HepG2 (cell line): ENCODE measurements around the gene SLC13A3. TPM values are rescaled to one million over a fixed set of nuclear protein-coding genes. Genes with fewer than 3 reads are reported as not detected.

Source experiments
- ATM ChIP-seq: fragments of 450-650 bp; IDR thresholded peaks from 2 replicates; pipeline ENCODE4 v1.7.1; 2017; ENCODE audit warnings: mild to moderate bottlenecking, borderline replicate concordance
- EHMT2 ChIP-seq: fragments of 200-600 bp; sonication (generic); IDR thresholded peaks from 2 replicates; pipeline ENCODE4 v1.7.0; 2017; ENCODE audit warnings: antibody characterized with exemption, low read depth, low read length, borderline replicate concordance
- GTF3A ChIP-seq: sonication (generic); formaldehyde crosslinking; conservative IDR thresholded peaks from 2 replicates; pipeline ENCODE4 v1.4.0; 2020; ENCODE audit warnings: mild to moderate bottlenecking, missing genetic modification reagents
- HMGXB4 ChIP-seq, 2 experiments: sonication (generic) in 1 of 2; formaldehyde crosslinking in 1 of 2; IDR thresholded peaks; 2 replicates each; pipeline versions ENCODE4 v1.4.0 to v1.6.1; 2018 to 2020; ENCODE audit warnings: missing genetic modification reagents in 2 of 2, borderline replicate concordance in 1 of 2, low read depth in 1 of 2, mild to moderate bottlenecking in 1 of 2, missing biosample characterization in 1 of 2
- KDM2A ChIP-seq: sonication (generic); formaldehyde crosslinking; IDR thresholded peaks from 2 replicates; pipeline ENCODE4 v1.4.0; 2020; ENCODE audit warnings: low read depth, missing genetic modification reagents, borderline replicate concordance
- KIAA2018 ChIP-seq: sonication (generic); formaldehyde crosslinking; IDR thresholded peaks from 2 replicates; pipeline ENCODE4 v1.5.0; 2020; ENCODE audit warnings: mild to moderate bottlenecking, missing genetic modification reagents, borderline replicate concordance
- MNT ChIP-seq: fragments of 450-650 bp; IDR thresholded peaks from 2 replicates; pipeline ENCODE4 v1.6.1; 2016
- SP1 ChIP-seq, 2 experiments: fragments of 450-650 bp in 1 of 2; sonication (generic) in 1 of 2; formaldehyde crosslinking in 1 of 2; IDR thresholded peaks; 2 replicates each; pipeline versions ENCODE4 v1.4.0 to v1.6.1; 2016 to 2020; ENCODE audit warnings: missing genetic modification reagents in 1 of 2
- ZNF383 ChIP-seq: sonication (generic); formaldehyde crosslinking; IDR thresholded peaks from 2 replicates; pipeline ENCODE4 v1.4.0; 2020; ENCODE audit warnings: missing genetic modification reagents, mild to moderate bottlenecking, borderline replicate concordance
- polyA plus RNA-seq, 8 experiments: library from polyadenylated mRNA; depleted of rRNA in 3 of 8; stranded (reverse) in 7 of 8; unstranded in 1 of 8; fragments of >200 nt; fragmentation: Illumina TruSeq in 4 of 8; extraction: Trizol in 4 of 8; gene quantifications; 2 replicates each; pipeline versions ENCODE4 v1.2.1 to v1.2.3, GENCODE V29; 2011 to 2016; ENCODE audit warnings: low read depth in 4 of 8, missing spikeins in 1 of 8, mixed read lengths in 1 of 8; ENCODE audit not compliant: insufficient read depth in 1 of 8
- total RNA-seq, 5 experiments: library from RNA; depleted of rRNA; stranded (reverse); fragments of >200 nt; fragmentation: Illumina TruSeq; extraction: Trizol; gene quantifications; 2 replicates each; pipeline ENCODE4 v1.2.3, GENCODE V29; 2016; ENCODE audit warnings: low read depth in 1 of 5

The SLC13A3 gene
- total and polyA plus RNA-seq, 2 of the 13 experiments (the other 11 are each of a cell fraction or from before 2014, with no cell fraction given): 66.5 to 76.0 TPM

- TF ChIP-seq MNT: no peak
- TF ChIP-seq KDM2A (CRISPR knock-in tag): peak; percentile 32; the same call in 1 of the 2 replicates
- peak; percentile 53 to 81; a peak in 3 of 4 replicates for TF ChIP-seq HMGXB4 (CRISPR knock-in tag; IDR thresholded peaks at IDR 0.05; ENCODE audit: borderline replicate concordance in 1 of 2, low read depth in 1 of 2)
- no peak for TF ChIP-seq GTF3A (CRISPR knock-in tag)
- no peak for TF ChIP-seq KIAA2018 (CRISPR knock-in tag)
- no peak for TF ChIP-seq ZNF383 (CRISPR knock-in tag)
- TF ChIP-seq SP1 (IDR thresholded peaks at IDR 0.05): no peak
- no peak for TF ChIP-seq SP1 (CRISPR knock-in tag; IDR thresholded peaks at IDR 0.05)
- TF ChIP-seq ATM: no peak
- peak; percentile 53; the same call in 1 of the 2 replicates for TF ChIP-seq EHMT2
These were observed 19.6 kb upstream of the SLC13A3 start (continued) for GRCh38 chr20:46670585-46671584.
